GM18520 (cell line): ENCODE measurements around the gene DMBT1.

Experiments used
- ATAC-seq: cut with Tn5 transposase; IDR thresholded peaks from one replicate; pipeline ENCODE4 v1.9.1; 2021; ENCODE audit not compliant: unreplicated experiment

The DMBT1 gene

GRCh38 chr10:122665946-122666345, 105.4 kb downstream of the DMBT1 start:
- ATAC-seq: no peak

DNA sequence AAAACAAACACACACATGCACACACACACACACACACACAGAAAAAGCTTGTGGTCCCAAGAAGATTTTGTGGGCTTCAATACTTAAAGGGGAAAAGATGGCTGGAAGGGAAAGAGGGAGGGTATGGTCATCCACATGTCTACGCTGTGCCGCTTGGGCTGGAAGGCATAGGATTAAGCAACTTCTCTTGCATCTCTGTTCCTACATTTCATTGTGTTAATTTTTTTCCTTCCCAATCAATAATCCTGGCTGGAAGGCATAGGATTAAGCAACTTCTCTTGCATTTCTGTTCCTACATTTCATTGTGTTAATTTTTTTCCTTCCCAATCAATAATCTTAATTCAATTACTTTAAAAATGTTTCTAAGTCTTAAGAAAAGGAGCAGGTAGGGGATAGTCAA, 108.5 kb downstream of the DMBT1 start:
- no peak for ATAC-seq

- ATAC-seq: no peak
These were observed 109.3 kb downstream of the DMBT1 start for GRCh38 chr10:122669842-122670241.

DNA sequence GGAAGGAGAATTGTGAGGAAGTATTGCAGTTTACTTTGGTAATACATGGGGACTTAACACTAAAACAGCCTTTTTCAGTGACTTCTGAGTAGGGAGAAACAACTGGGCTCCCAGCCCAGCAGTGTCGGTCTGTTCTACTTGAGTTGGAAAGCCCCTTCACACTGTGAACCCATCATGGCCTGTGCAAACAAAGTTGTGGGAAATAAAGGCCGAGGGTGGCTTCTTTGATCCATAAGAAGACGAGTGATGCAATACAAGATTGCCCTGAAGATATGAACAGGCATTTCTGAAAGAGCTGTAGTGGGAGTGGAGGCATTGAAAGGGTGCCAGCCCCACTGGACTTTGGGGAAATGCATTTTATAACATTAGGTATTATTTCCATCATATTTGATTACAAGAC, 110.8 kb downstream of the DMBT1 start:
- no peak for ATAC-seq

DNA sequence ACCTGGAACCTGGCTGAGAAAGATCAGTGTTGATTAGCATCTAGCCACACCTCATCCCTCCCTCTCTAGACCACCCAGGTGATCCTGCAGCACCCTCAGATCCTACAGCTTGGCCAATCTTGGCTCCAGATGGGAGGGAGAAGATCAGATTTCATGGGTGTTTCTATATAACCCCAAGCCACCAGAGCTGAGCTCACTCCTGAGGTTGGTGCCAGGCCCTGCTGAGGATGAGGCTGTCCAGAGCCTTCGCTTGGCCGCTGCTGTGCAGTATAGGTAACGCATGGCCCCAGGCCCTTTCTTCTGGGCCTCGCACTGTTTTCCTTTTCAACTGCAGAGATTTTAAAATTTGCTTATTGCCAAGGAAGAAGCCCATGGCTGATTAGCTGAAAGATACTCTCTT, 112.1 kb downstream of the DMBT1 start:
- ATAC-seq: no peak

GRCh38 chr10:122673269-122673668, 112.7 kb downstream of the DMBT1 start:
- ATAC-seq: no peak

- no peak for ATAC-seq
These were observed 113.2 kb downstream of the DMBT1 start for GRCh38 chr10:122673731-122674130.

- no peak for ATAC-seq
These were observed 114.2 kb downstream of the DMBT1 start for GRCh38 chr10:122674781-122675180.

GRCh38 chr10:122675278-122675677, 114.7 kb downstream of the DMBT1 start:
- no peak for ATAC-seq

DNA sequence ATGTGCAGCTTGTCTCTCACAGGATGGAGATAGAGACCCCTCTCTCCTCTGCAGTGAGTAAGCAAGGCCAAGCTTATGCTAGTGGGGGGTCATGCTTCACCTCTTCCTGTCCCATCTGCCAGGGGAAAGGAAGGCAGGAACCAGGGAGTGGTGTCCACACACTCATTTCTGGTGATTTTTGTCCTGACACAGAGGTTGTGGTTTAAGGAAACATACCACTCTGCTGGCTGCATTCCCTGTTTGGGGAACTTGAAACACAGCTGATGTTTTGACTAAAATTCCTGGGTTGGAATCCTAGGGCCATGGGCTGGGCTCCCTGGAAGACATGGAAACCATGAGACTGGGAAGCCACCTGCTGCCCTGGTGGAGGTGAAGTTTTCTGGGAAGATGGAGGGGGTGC, 117.7 kb downstream of the DMBT1 start:
- no peak for ATAC-seq

- no peak for ATAC-seq
These were observed 122.0 kb downstream of the DMBT1 start for GRCh38 chr10:122682522-122682921.

- no peak for ATAC-seq
These were observed 127.9 kb downstream of the DMBT1 start for GRCh38 chr10:122688293-122688989.

DNA sequence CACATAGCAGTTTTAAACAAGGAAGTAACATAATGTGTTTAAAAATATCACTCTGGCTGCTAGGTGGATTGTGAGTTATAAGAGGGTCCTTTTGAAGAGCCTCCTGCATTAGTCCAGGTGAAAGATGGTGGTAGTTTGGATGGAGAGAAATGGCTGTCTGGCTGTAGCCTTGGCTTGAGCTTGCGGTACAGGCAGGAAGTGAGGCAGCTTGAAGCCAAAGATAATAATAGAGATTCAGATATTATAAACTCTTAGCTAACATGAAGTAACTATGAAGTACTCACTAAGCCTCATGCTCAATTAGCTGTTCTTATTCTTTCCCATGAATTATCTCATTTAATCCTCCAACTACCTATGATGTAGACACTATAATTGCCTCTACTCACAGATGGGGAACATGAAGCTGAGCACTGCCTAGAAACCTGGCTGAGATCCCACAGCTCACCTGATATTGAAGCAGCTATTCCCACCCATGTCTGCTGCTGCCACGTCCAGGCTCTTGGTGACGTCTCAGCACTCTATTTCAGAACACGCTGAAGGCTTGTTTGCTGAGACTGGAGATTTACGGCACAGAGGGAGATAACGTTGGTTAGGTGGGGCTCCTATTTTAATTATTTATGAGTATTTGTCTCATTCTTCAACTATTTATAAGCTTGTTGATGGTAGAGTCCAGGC, 128.7 kb downstream of the DMBT1 start:
- ATAC-seq: no peak

DNA sequence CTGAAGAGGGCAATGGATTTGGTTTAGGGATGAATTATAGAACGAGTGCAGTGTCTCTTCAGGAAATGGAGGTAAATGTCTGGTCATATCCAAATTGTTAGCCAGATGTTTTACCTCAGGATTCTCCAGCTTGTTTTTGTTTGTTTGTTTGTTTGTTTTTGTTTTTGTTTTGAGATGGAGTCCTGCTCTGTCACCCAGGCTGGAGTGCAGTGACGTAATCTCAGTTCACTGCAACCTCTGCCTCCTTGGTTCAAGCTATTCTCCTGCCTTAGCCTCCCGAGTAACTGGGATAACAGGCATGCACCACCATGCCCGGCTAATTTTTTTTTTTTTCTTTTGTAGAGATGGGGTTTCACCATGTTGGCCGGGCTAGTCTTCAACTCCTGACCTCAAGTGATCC, 132.2 kb downstream of the DMBT1 start:
- no peak for ATAC-seq
